GM12874 (cell line): ENCODE results near the gene SFI1.

ENCODE experiments used
- CTCF ChIP-seq: IDR thresholded peaks from 2 replicates; pipeline ENCODE4 v1.5.1; 2011; ENCODE audit warnings: low read depth, mild to moderate bottlenecking, control low read depth, low read length, moderate library complexity; ENCODE audit not compliant: insufficient read depth

Gene SFI1

GRCh38 chr22:31497148-31497938, 1.0 kb downstream of the SFI1 start:
- no peak for TF ChIP-seq CTCF

- no peak for TF ChIP-seq CTCF
Observed at GRCh38 chr22:31501738-31502137, 5.4 kb downstream of the SFI1 start.

- no peak for TF ChIP-seq CTCF
Observed at GRCh38 chr22:31503211-31503964, 7.1 kb downstream of the SFI1 start.

GRCh38 chr22:31504282-31504681, 7.9 kb downstream of the SFI1 start:
- TF ChIP-seq CTCF, result no peak

GRCh38 chr22:31508536-31508935, 12.2 kb downstream of the SFI1 start:
- TF ChIP-seq CTCF, result no peak

GRCh38 chr22:31509061-31509762, 12.9 kb downstream of the SFI1 start:
- TF ChIP-seq CTCF, result no peak

GRCh38 chr22:31520051-31520450, 23.7 kb downstream of the SFI1 start:
- TF ChIP-seq CTCF, result no peak
